HUDEP-2 (cell line): ENCODE data around the gene RNF214.
A peak's percentile ranks its signal among the peaks of the same experiment; 100 is the strongest.
"Not testable (repeated sequence)": the region's sequence is repeated elsewhere in the genome, so short reads cannot be mapped to it uniquely, and the experiment has no call there.

Source experiments
- DNase-seq, 76 experiments: peaks; one replicate each; lab custom pipeline; 2025; ENCODE audit not compliant: unreplicated experiment in 76 of 76; lab: John Stamatoyannopoulos, UW

Gene RNF214

DNA sequence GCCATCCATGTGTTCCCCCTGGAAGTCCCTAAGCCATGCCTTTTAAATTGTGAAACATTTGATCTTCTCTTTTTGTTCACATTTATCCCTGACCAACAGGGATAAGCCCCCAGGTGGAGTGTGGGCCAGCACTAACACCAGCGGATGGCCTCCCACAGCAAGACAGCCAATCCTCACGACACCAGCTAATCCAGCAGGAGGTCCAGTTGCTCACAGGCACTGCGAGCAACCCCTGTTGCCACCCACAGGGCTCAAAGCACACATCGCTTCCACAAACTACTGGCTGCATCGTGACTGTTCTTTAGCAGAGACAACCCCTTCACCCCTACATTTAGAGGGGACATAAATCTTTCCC is 2.6 kb upstream of the RNF214 start:
- no peak for DNase-seq

GRCh38 chr11:117230286-117230961 is 2.0 kb upstream of the RNF214 start:
- no peak for DNase-seq

DNA sequence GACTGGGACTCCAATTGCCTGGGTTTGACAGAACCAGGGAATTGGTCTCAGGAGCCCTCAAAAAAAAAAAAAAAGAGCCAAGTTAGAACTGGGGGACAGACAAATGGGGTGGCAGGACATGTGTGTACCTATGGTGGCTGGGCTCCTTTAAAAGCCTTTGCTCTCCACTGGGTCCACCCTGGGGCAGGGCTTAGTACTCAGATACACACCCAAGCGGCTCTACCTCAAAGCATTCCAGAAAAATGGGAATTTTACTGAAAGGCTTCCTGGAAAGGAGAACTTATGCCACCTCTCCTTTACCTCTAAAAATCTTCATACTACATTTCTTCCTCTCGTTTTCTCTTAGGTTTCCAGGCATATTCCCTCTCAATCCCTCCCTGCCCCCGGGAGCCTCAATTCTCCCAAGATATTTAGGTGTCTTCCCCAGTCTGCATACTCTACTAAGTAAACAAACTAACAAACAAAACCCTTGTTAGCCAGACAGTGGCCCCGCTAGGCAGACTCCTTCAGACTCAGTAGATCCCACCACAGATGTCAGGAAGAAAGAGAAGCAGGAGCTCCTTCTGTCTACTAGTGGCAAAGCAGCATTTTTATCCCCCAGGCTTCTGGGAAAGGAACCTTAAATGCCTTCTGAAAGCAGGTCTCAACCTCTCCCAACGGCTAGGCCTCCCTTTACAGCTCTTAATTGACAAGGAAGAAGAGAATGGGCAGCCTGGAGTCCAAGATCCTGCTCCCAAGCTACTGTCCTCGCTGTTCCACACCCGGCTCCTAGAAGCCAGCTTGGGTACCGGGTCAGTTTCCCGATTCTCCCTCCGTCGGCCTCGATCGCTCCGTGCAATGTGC is 1.3 kb upstream of the RNF214 start:
- DNase-seq, result peak in 3 of 76 experiments; percentile 4 to 9 (median 8)

DNA sequence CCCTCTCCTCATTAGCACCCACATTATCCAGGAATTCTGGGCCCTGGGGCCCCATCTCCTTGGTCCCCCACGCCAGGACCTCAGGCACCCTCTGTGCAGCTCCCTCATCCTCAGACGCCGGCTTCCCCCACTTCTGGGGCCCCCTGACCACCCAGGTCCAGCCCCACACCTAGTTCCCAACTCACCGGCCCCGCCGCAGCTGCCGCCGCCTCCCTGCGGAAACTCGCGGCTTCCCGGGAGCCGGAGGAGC is 704 bp upstream of the RNF214 start, which contains the start of gene PCSK7:
Gene PCSK7, minus strand, starts transcription at position 232 of the 250 bp plus-strand sequence. CDS start 2,229 bp downstream, outside the sequence.
- peak in 1 of 76 experiments; percentile 32 for DNase-seq

DNA sequence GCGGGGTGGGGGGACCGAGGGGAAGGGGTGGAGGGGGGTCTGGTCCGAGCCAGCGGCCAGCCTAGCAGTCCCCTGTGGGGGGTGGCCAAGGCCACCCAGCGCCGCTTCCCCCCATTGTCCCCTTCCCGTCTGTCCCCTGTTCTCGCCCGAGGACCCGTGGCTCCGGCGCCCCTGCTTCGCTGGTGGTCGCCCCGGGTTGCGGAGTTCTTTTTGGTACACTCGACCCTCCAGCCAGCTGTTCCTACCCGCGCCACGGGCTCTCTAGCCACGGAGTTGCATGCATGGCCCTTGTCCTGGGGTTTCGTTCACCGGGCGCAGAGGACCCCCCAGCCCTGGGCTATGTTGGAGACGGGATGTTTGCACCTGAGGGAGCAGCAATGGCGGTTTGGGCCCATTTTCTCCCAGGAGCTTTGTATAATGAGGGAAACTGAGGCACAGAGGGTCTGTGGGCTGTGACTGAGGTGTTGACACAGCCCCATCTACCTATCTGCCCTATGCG is 489 bp downstream of the RNF214 start:
- DNase-seq, result peak in 1 of 76 experiments; percentile 36

DNA sequence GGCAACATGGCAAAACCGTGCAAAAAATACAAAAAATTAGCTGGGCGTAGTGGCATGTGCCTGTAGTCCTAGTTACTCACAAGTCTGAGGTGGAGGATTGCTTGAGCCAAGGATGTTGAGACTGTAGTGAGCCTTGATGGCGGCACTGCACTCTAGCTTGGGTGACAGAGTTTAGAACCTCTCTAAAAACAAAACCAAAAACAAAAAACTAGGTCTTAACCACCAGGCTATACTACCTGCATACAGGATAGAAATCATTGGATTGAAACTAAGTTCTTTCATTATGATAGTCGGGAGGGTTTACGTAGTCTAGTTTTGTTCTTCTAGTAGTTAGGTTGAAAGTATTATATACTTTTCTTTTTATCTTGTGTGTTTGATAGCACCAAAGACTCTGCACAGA is 5.8 kb downstream of the RNF214 start:
- DNase-seq, result no peak

DNA sequence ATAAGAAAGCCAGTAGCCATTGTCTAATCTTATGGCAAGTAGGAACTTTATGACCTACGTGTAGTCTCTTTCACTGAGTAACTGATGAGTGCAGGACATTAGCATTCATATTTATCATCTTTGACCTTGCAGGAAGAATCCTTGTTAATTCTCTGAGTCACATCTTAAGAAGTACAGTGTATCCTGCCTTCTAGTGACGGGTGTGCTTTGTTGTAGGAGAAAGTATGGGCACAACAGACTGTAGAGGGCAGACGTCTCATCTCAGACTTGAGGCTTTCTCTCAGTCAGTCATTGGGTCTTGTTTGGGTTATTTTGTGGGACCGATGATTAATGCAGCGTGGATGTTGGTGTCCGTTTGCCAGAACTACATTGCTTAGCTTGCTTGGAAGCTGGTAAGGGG is 6.8 kb downstream of the RNF214 start:
- no peak for DNase-seq

DNA sequence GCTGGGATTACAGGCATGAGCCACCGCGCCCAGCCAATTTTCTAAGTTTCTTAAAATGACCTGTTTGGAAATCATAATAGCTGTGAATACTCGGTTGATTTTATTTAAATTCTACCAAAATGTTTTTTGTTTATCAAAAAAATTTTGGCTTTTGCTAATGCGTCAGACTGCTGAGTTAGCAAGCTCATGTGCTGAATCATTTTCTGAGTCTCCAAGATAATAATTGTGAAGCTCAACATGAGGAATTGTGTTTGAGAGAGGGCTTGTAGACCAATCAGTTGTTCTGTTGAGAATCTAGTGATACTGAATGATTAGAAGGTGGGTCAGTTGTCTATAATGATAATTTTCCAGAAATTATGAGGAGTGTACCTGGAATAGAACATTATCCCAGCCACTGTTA is 15.9 kb downstream of the RNF214 start:
- DNase-seq, result no peak

- DNase-seq, result no peak
These were observed 17.1 kb downstream of the RNF214 start for GRCh38 chr11:117249571-117249970.

GRCh38 chr11:117251506-117251905 is 19.0 kb downstream of the RNF214 start:
- DNase-seq, result no peak

DNA sequence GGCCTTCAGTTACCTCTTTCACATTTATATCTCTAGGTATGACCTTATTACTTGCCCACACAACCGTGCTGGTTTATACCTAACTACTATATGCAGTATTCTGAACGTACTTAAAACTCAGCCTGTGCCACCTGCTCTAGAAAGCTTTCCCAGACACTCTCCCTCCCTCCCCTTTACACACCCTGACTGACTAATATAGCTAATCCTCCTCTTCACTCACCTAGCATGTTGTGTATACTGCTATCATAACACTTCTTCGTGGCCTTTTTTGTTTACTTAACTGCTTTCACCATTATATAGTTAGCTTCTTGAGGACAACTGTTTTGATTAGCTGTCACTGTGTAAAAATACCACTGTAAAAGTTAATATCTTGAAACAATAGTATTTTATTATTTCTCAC is 23.5 kb downstream of the RNF214 start:
- no peak for DNase-seq

GRCh38 chr11:117256573-117256972 is 24.1 kb downstream of the RNF214 start:
- DNase-seq, result no peak

GRCh38 chr11:117258576-117258975 is 26.1 kb downstream of the RNF214 start:
- no peak for DNase-seq

GRCh38 chr11:117259417-117259816 is 26.9 kb downstream of the RNF214 start:
- DNase-seq, result no peak

DNA sequence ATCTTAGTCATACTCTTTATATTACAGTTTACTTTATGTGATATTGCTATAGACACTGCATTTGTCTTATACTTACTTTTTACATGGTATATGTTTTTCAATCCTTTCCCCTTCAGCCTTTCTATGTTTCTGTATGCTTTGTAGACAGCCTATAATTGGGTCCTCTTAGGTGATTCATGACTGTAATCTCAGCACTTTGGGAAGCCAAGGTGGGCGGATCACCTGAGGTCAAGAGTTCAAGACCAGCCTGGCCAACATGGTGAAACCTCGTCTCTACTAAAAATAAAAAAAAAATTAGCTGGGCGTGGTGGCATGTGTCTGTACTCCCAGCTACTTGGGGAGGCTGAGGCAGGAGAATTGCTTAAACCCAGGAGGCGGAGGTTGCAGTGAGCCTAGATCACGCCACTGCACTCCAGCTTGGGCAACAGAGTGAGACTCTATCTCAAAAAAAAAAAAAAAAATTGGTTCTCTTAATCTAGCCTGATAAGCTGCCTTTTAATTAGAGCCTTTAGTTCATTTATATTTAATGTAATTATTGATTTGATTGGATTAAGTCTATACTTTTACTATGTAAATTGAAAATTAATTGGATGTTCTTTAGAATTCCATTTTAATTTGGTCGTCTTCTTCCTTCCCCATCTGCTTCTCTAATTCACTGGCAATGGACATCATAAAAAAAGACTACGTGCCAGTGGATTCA is 32.3 kb downstream of the RNF214 start:
- DNase-seq, result not testable (repeated sequence)

DNA sequence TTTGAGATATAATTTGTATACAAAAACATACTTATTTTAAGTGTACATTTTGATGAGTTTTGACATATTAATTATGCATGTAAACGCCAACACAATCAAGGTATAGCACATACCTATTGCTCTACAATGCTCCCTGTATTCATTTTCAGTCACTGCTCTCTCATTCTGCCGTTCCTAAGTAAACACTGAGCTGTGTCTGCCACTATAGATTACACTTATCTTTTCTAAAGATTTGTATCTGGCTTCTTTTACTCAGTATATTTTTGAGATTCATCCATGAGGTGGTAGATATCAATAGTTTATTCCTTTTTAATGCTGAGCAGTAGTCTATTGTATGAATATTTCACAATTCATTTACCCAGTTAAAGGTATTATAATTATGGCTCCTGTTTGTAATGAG is 33.3 kb downstream of the RNF214 start:
- DNase-seq, result no peak

GRCh38 chr11:117269856-117270255 is 37.4 kb downstream of the RNF214 start:
- DNase-seq, result no peak

DNA sequence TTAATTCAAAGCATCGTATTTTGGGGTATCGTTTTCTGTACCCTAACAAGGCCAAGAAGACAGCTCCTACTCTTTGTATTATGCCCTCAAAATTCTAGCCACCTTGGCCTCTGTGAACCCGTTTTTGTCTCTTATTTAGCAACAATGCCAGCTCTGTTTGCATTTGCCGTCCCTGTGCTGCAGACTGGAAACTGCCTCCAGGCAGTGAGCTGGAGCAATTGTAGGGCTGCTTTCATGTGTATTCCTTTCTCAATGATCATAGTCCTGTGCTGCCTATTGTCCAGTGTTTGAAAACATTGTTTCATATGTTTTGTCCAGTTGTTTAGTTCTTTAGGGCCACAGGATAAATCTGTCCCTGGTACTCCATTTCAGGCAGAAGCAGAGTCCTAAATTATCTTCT is 38.7 kb downstream of the RNF214 start:
- DNase-seq, result no peak

GRCh38 chr11:117272175-117272574 is 39.7 kb downstream of the RNF214 start:
- DNase-seq, result peak in 1 of 76 experiments; percentile 2

DNA sequence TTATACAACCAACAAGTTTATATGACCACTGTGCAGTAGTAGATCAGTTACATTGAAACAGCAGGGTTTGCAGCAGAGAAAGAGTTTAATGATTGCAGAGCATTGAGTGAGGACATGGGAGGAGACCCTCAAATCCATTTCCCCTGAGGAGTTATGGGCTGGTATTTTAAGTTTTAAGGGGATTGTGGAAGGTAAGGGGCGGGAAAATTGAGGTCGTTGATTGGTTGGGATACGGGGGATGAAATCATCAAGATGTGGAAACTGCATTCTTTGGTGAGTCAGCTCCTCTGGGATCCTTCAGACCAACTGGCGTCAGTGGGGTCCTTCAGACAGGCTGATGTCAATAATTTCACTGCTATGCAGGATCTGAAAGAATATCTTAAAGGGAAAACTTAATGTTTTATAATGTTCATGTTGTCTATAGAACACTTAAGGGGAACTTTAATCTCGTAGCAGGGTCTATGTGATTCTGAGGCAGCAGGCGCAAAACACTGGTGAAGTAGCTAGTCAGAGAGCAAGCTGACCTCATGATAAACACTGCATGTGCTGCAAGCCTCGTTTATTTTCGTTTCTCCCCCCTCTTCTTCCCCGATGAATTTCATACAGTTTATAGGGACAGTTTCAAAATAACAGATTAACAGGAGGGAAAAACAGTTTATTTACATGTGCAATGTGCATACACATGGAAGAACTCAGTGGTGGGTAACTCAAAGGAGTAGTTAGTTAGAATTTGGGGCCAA is 41.2 kb downstream of the RNF214 start:
- no peak for DNase-seq

DNA sequence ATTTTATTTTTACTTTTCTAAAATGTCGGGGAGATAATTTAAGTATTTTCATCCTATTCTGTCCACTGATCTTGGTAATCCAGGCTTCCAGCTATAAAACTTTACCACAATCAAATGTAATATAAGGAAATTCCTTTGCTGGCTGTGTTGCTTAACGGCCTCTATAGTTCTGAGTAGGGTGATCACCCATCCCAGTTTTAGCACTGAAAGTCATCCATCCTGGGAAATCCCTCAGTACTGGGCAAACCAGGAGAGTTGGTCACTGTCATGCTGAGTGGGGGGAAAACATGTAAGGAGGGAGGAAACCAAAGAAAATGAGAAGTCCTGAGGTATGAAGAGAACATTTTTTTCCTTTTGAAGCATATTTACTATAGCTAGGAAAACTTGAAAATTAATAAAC is 45.9 kb downstream of the RNF214 start:
- no peak for DNase-seq
